Tibial nerve (tissue), 4 donors: ENCODE measurements around the gene ANKRD11. TPM values are rescaled to one million over a fixed set of nuclear protein-coding genes. Genes with fewer than 3 reads are reported as not detected.

Source experiments
- DNase-seq, 2 donors: peaks; one replicate each; pipeline ENCODE4 v3.0.0-alpha.2; 2019; ENCODE audit warnings: low spot score in 2 of 2
- H3K27ac ChIP-seq, 4 donors: fragments of 200-600 bp; sonication (generic) in 3 of 4; one replicate each; pipeline ENCODE4 v1.5.1; 2017 to 2019; ENCODE audit warnings: mild to moderate bottlenecking in 1 of 4
- H3K27me3 ChIP-seq, 2 donors: fragments of 200-600 bp; sonication (generic) in 1 of 2; one replicate each; pipeline versions ENCODE4 v1.5.1 to v1.6.0; 2017 to 2019
- H3K36me3 ChIP-seq, 3 donors: fragments of 200-600 bp; sonication (generic); one replicate each; pipeline ENCODE4 v1.5.1; 2018 to 2019
- H3K4me1 ChIP-seq, 4 donors: fragments of 200-600 bp; sonication (generic) in 3 of 4; one replicate each; pipeline ENCODE4 v1.5.1; 2017 to 2019
- H3K4me3 ChIP-seq, 4 donors: fragments of 200-600 bp; sonication (generic) in 3 of 4; one replicate each; pipeline ENCODE4 v1.5.1; 2017 to 2019; ENCODE audit warnings: mild to moderate bottlenecking in 1 of 4, moderate library complexity in 1 of 4
- H3K9me3 ChIP-seq, 4 donors: fragments of 200-600 bp; sonication (generic) in 3 of 4; one replicate each; pipeline ENCODE4 v1.5.1; 2017 to 2019
- CTCF ChIP-seq, 5 experiments: fragments of 200-600 bp in 3 of 5; fragments of 450-650 bp in 2 of 5; sonication (generic) in 3 of 5; IDR thresholded peaks; one replicate each; pipeline ENCODE4 v1.5.1; 2016 to 2019; ENCODE audit warnings: antibody characterized with exemption in 5 of 5, mild to moderate bottlenecking in 3 of 5, moderate library complexity in 2 of 5
- EP300 ChIP-seq, 2 donors: sonication (generic); formaldehyde crosslinking; IDR thresholded peaks; one replicate each; pipeline ENCODE4 v1.6.1; 2017; ENCODE audit warnings: antibody characterized with exemption in 2 of 2, mild to moderate bottlenecking in 1 of 2
- POLR2A ChIP-seq, 2 donors: fragments of 450-650 bp; IDR thresholded peaks; one replicate each; pipeline ENCODE4 v1.6.1; 2017; ENCODE audit warnings: antibody characterized with exemption in 2 of 2, mild to moderate bottlenecking in 2 of 2, moderate library complexity in 2 of 2
- WGBS, 2 donors: methylation state at CpG; one replicate each; pipeline ENCODE4 v1.1.5; 2018; 5-methylcytosine and 5-hydroxymethylcytosine counted together
- total RNA-seq, 4 donors: library from RNA; depleted of rRNA; stranded (reverse); fragments of >200 nt; gene quantifications; one replicate each; pipeline ENCODE4 v1.1.0, GENCODE V29; 2016

The ANKRD11 gene
- total RNA-seq, 4 donors from 2014 or later, result 104 to 177 (median 112) TPM

- DNase-seq, result no peak
- H3K4me1 ChIP-seq, result peaks cover 0 to 70% (median 35%) of the 10 kb centered on the region in 4 donors
- H3K27ac ChIP-seq, result no peak overlapping the region
- H3K27me3 ChIP-seq, result no peaks in the 10 kb centered on the region
- no peaks in the 10 kb centered on the region for H3K36me3 ChIP-seq
- TF ChIP-seq CTCF (IDR thresholded peaks at IDR 0.05) (no peak), POLR2A (IDR thresholded peaks at IDR 0.05) (no peak), EP300 (IDR thresholded peaks at IDR 0.05) (no peak)
- no peaks in the 10 kb centered on the region for H3K9me3 ChIP-seq
- WGBS, 2 donors, result 73 to 76% methylated on average over 10 of the region's 10 CpGs
- no peak overlapping the region for H3K4me3 ChIP-seq
These were observed 63.4 kb downstream of the ANKRD11 start for GRCh38 chr16:89426736-89427530.

- H3K27me3 ChIP-seq, result no peaks in the 10 kb centered on the region
- no peaks in the 10 kb centered on the region for H3K9me3 ChIP-seq
- H3K36me3 ChIP-seq, result no peaks in the 10 kb centered on the region
- no peak for DNase-seq
- H3K27ac ChIP-seq, result no peak overlapping the region
- peaks cover 0 to 63% (median 26%) of the 10 kb centered on the region in 4 donors for H3K4me1 ChIP-seq
- WGBS, 2 donors, result 67 to 78% methylated on average over 10 of the region's 10 CpGs
- no peak for TF ChIP-seq POLR2A (IDR thresholded peaks at IDR 0.05)
- TF ChIP-seq EP300 (IDR thresholded peaks at IDR 0.05), result no peak
- no peak for TF ChIP-seq CTCF (IDR thresholded peaks at IDR 0.05)
- H3K4me3 ChIP-seq, result no peak overlapping the region
These were observed 64.8 kb downstream of the ANKRD11 start for GRCh38 chr16:89425523-89425922.

GRCh38 chr16:89423681-89424260 lies 66.6 kb downstream of the ANKRD11 start:
- DNase-seq, result no peak
- H3K27me3 ChIP-seq, result no peaks in the 10 kb centered on the region
- H3K4me3 ChIP-seq, result no peak overlapping the region
- no peaks in the 10 kb centered on the region for H3K36me3 ChIP-seq
- 78 to 83% methylated on average over 21 of the region's 21 CpGs for WGBS, 2 donors
- TF ChIP-seq POLR2A (IDR thresholded peaks at IDR 0.05) (no peak), EP300 (IDR thresholded peaks at IDR 0.05) (no peak), CTCF (IDR thresholded peaks at IDR 0.05) (no peak)
- no peak overlapping the region for H3K27ac ChIP-seq
- H3K9me3 ChIP-seq, result no peaks in the 10 kb centered on the region
- H3K4me1 ChIP-seq, result peaks cover 0 to 73% (median 28%) of the 10 kb centered on the region in 4 donors

- no peak overlapping the region for H3K4me3 ChIP-seq
- no peaks in the 10 kb centered on the region for H3K9me3 ChIP-seq
- H3K4me1 ChIP-seq, result peaks cover 0 to 76% (median 28%) of the 10 kb centered on the region in 4 donors
- 40% methylated on average over 16 of the region's 16 CpGs for WGBS, 2 donors
- DNase-seq, result no peak
- peak overlapping the region in 2 of 4 donors; percentile 31 to 46 for H3K27ac ChIP-seq
- TF ChIP-seq POLR2A (IDR thresholded peaks at IDR 0.05), result no peak
- TF ChIP-seq EP300 (IDR thresholded peaks at IDR 0.05), result no peak
- no peak for TF ChIP-seq CTCF (IDR thresholded peaks at IDR 0.05)
- H3K36me3 ChIP-seq, result no peaks in the 10 kb centered on the region
- H3K27me3 ChIP-seq, result no peaks in the 10 kb centered on the region
These were observed 67.3 kb downstream of the ANKRD11 start for GRCh38 chr16:89422905-89423630.
